Measurements from ENCODE around the gene ACSL4. TPM values are rescaled to one million over a fixed set of nuclear protein-coding genes. Genes with fewer than 3 reads are reported as not detected.
A peak's percentile ranks its signal among the peaks of the same experiment; 100 is the strongest.

The ACSL4 gene
- polyA plus RNA-seq, 1 donor from 2014 or later = 101 TPM

- Histone ChIP-seq H3K9me3 (ENCODE audit: low read length) (no peaks in the 10 kb centered on the region), H3F3A (ENCODE audit: insufficient read depth, low read length, poor library complexity, severe bottlenecking) (no peaks in the 10 kb centered on the region), H3K9me2 (ENCODE audit: insufficient read depth, low read length) (no peaks in the 10 kb centered on the region), H3K4me2 (ENCODE audit: low read length) (no peak overlapping the region), H2AFZ (ENCODE audit: low read depth, low read length) (no peak overlapping the region), H3K27ac (ENCODE audit: low read length) (no peak overlapping the region), H3K79me2 (replicated peaks; ENCODE audit: insufficient read depth, low read length) (no peaks in the 10 kb centered on the region), H3K4me3 (ENCODE audit: low read length) (no peak overlapping the region), H3K27me3 (ENCODE audit: insufficient read depth, low read depth, low read length) (no peaks in the 10 kb centered on the region), H3K36me3 (ENCODE audit: insufficient read depth, low read length) (no peaks in the 10 kb centered on the region), H3K9ac (ENCODE audit: low read length) (no peak overlapping the region), H4K20me1 (ENCODE audit: insufficient read depth) (no peaks in the 10 kb centered on the region)
- TF ChIP-seq EZH2 (IDR thresholded peaks at IDR 0.05; ENCODE audit: borderline replicate concordance, insufficient read depth, low read length, poor library complexity, severe bottlenecking) (no peak), SMC3 (conservative IDR thresholded peaks at IDR 0.05; ENCODE audit: poor library complexity) (no peak), RAD21 (conservative IDR thresholded peaks at IDR 0.05) (no peak)
These were observed 6.8 kb upstream of the ACSL4 start for GRCh38 chrX:109739625-109740432.

- H3K9me2 ChIP-seq (ENCODE audit: insufficient read depth, low read length) = no peaks in the 10 kb centered on the region
- no peak overlapping the region for H2AFZ ChIP-seq (ENCODE audit: low read depth, low read length)
- peaks cover 2% of the 10 kb centered on the region for H3K79me2 ChIP-seq (replicated peaks; ENCODE audit: insufficient read depth, low read length)
- H3K4me3 ChIP-seq (ENCODE audit: low read length) = no peak overlapping the region
- no peaks in the 10 kb centered on the region for H3K27me3 ChIP-seq (ENCODE audit: insufficient read depth, low read depth, low read length)
- no peaks in the 10 kb centered on the region for H3K9me3 ChIP-seq (ENCODE audit: low read length)
- H3K27ac ChIP-seq (ENCODE audit: low read length) = no peak overlapping the region
- H3K36me3 ChIP-seq (ENCODE audit: insufficient read depth, low read length) = no peaks in the 10 kb centered on the region
- no peak overlapping the region for H3K9ac ChIP-seq (ENCODE audit: low read length)
- no peaks in the 10 kb centered on the region for H3F3A ChIP-seq (ENCODE audit: insufficient read depth, low read length, poor library complexity, severe bottlenecking)
- no peak overlapping the region for H3K4me2 ChIP-seq (ENCODE audit: low read length)
- TF ChIP-seq EP300 (conservative IDR thresholded peaks at IDR 0.05; ENCODE audit: poor library complexity, severe bottlenecking) = no peak
- H4K20me1 ChIP-seq (ENCODE audit: insufficient read depth) = no peaks in the 10 kb centered on the region
These were observed 2.2 kb upstream of the ACSL4 start for GRCh38 chrX:109735202-109735744.

GRCh38 chrX:109733613-109734083 lies 591 bp upstream of the ACSL4 start:
- peak overlapping the region; percentile 86 for H3K4me3 ChIP-seq (ENCODE audit: low read length)
- H3K27me3 ChIP-seq (ENCODE audit: insufficient read depth, low read depth, low read length) = no peaks in the 10 kb centered on the region
- no peaks in the 10 kb centered on the region for H3K9me3 ChIP-seq (ENCODE audit: low read length)
- no peaks in the 10 kb centered on the region for H4K20me1 ChIP-seq (ENCODE audit: insufficient read depth)
- TF ChIP-seq MXI1 (conservative IDR thresholded peaks at IDR 0.05; ENCODE audit: poor library complexity, severe bottlenecking) (no peak), RAD21 (conservative IDR thresholded peaks at IDR 0.05) (no peak), EP300 (conservative IDR thresholded peaks at IDR 0.05; ENCODE audit: poor library complexity, severe bottlenecking) (no peak), REST (IDR thresholded peaks at IDR 0.05; ENCODE audit: borderline replicate concordance) (no peak), POLR2AphosphoS5 (IDR thresholded peaks at IDR 0.05) (no peak), EZH2 (IDR thresholded peaks at IDR 0.05; ENCODE audit: borderline replicate concordance, insufficient read depth, low read length, poor library complexity, severe bottlenecking) (no peak), SMC3 (conservative IDR thresholded peaks at IDR 0.05; ENCODE audit: poor library complexity) (no peak), CTCF (IDR thresholded peaks at IDR 0.05; ENCODE audit: poor library complexity, severe bottlenecking) (no peak), TAF1 (IDR thresholded peaks at IDR 0.05; ENCODE audit: low read depth) (no peak)
- H3K27ac ChIP-seq (ENCODE audit: low read length) = peak overlapping the region; percentile 60
- H3K79me2 ChIP-seq (replicated peaks; ENCODE audit: insufficient read depth, low read length) = peaks cover 15% of the 10 kb centered on the region
- no peaks in the 10 kb centered on the region for H3F3A ChIP-seq (ENCODE audit: insufficient read depth, low read length, poor library complexity, severe bottlenecking)
- no peak overlapping the region for H2AFZ ChIP-seq (ENCODE audit: low read depth, low read length)
- H3K36me3 ChIP-seq (ENCODE audit: insufficient read depth, low read length) = no peaks in the 10 kb centered on the region
- H3K9me2 ChIP-seq (ENCODE audit: insufficient read depth, low read length) = no peaks in the 10 kb centered on the region
- peak overlapping the region; percentile 63 for H3K9ac ChIP-seq (ENCODE audit: low read length)
- peak overlapping the region; percentile 48 for H3K4me2 ChIP-seq (ENCODE audit: low read length)
